Measurements from ENCODE around the gene CAMTA1.

The CAMTA1 gene

DNA sequence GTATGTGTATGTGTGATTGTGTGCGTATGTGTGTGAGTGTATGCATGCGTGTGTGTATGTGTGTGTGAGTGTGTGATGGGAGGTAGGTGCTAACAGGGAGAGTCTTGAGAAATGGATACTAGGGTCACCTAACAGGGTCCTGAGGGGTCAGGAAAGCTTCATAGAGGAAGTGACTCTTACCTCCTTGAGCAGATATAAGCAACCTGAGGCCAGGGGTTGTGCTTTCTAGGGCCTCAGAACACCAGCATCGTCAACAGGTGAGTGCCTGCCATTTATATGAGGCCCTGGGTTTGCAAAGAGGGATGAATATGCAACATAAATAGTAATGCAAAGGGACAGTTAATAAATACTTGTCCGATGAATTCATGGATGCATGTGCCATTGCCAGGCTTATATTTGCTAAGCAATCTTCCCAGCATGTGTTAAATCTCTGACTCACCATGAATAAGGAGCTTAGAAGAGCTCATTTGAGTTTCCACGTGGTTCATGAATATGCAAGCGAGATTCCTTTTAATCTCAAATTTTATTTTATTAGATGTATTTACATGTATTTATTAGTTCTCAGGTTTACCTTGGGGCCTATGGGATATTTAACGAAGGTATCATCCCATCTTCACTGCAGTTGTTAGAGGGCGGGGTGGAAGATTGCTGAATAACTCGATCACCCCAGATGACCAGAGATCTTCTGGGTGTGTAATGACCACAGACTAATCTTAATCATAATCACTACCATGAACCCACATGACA, 438.3 kb downstream of the CAMTA1 start:
- H3K27me3 ChIP-seq (ENCODE audit: control insufficient read depth, insufficient read depth, low read length) = no peaks in the 10 kb centered on the region
- no peaks in the 10 kb centered on the region for H3K9me3 ChIP-seq (ENCODE audit: control insufficient read depth, low read depth, low read length)
- H3K9ac ChIP-seq (ENCODE audit: low read length) = no peak overlapping the region
- no peak overlapping the region for H3K4me3 ChIP-seq (ENCODE audit: low read length)
- no peak overlapping the region for H3K27ac ChIP-seq (ENCODE audit: low read length)
- H3K36me3 ChIP-seq (ENCODE audit: control insufficient read depth, low read depth, low read length) = no peaks in the 10 kb centered on the region
- H3K4me1 ChIP-seq (ENCODE audit: control insufficient read depth, low read depth, low read length) = peaks cover 5% of the 10 kb centered on the region

- Histone ChIP-seq H3K4me1 (ENCODE audit: control insufficient read depth, low read depth, low read length) (peaks cover 5% of the 10 kb centered on the region), H3K27me3 (ENCODE audit: control insufficient read depth, insufficient read depth, low read length) (no peaks in the 10 kb centered on the region), H3K9me3 (ENCODE audit: control insufficient read depth, low read depth, low read length) (no peaks in the 10 kb centered on the region), H3K36me3 (ENCODE audit: control insufficient read depth, low read depth, low read length) (no peaks in the 10 kb centered on the region), H3K4me3 (ENCODE audit: low read length) (no peak overlapping the region), H3K27ac (ENCODE audit: low read length) (no peak overlapping the region), H3K9ac (ENCODE audit: low read length) (no peak overlapping the region)
Measured at GRCh38 chr1:7224081-7224534, 438.9 kb downstream of the CAMTA1 start.

GRCh38 chr1:7224644-7225043, 439.4 kb downstream of the CAMTA1 start:
- Histone ChIP-seq H3K27me3 (ENCODE audit: control insufficient read depth, insufficient read depth, low read length) (no peaks in the 10 kb centered on the region), H3K36me3 (ENCODE audit: control insufficient read depth, low read depth, low read length) (no peaks in the 10 kb centered on the region), H3K27ac (ENCODE audit: low read length) (no peak overlapping the region), H3K4me3 (ENCODE audit: low read length) (no peak overlapping the region), H3K4me1 (ENCODE audit: control insufficient read depth, low read depth, low read length) (peaks cover 5% of the 10 kb centered on the region), H3K9ac (ENCODE audit: low read length) (no peak overlapping the region), H3K9me3 (ENCODE audit: control insufficient read depth, low read depth, low read length) (no peaks in the 10 kb centered on the region)

DNA sequence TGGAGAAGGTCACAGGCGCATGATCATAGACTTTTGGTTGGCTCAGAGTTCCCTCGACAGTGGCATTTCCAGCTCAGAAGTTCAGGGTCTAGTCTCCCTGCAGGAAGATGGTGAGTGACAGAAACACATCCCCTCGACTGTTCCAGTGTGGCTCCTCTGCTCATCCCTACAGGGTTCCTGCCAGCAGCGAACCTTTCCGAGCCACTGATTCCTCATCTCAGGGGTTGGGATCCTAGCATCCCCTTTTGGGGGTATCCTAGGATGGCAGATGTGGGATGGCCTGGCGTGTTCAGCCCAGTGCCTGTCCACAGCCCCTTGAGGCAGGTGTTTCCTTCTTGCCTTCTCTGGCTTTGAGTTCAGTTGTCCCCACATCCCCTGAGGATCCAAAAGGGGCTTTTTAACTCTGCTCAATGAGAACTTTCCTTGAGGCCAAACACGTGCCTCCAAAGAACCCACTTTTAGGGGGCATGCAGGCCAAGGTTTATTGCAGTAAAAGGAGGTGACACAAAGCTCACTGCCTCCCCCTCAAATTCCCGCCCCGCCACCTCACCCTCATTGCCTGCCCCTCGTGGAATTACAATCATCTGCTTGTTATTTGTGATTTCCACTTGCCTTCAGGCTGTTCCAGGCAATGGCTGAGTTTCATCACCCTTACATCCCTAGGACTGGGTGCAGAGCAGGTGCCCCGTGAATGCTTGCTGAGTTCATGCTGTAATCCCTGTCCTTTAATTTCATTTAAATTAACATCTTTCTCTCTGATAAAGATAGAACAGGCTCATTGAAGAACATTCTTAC, 440.7 kb downstream of the CAMTA1 start:
- Histone ChIP-seq H3K4me1 (ENCODE audit: control insufficient read depth, low read depth, low read length) (no peaks in the 10 kb centered on the region), H3K27me3 (ENCODE audit: control insufficient read depth, insufficient read depth, low read length) (no peaks in the 10 kb centered on the region), H3K36me3 (ENCODE audit: control insufficient read depth, low read depth, low read length) (no peaks in the 10 kb centered on the region), H3K9ac (ENCODE audit: low read length) (no peak overlapping the region), H3K27ac (ENCODE audit: low read length) (no peak overlapping the region), H3K4me3 (ENCODE audit: low read length) (no peak overlapping the region), H3K9me3 (ENCODE audit: control insufficient read depth, low read depth, low read length) (no peaks in the 10 kb centered on the region)

GRCh38 chr1:7227654-7228053, 442.4 kb downstream of the CAMTA1 start:
- Histone ChIP-seq H3K4me3 (ENCODE audit: low read length) (no peak overlapping the region), H3K27me3 (ENCODE audit: control insufficient read depth, insufficient read depth, low read length) (no peaks in the 10 kb centered on the region), H3K36me3 (ENCODE audit: control insufficient read depth, low read depth, low read length) (no peaks in the 10 kb centered on the region), H3K9ac (ENCODE audit: low read length) (no peak overlapping the region), H3K4me1 (ENCODE audit: control insufficient read depth, low read depth, low read length) (no peaks in the 10 kb centered on the region), H3K9me3 (ENCODE audit: control insufficient read depth, low read depth, low read length) (no peaks in the 10 kb centered on the region), H3K27ac (ENCODE audit: low read length) (no peak overlapping the region)

DNA sequence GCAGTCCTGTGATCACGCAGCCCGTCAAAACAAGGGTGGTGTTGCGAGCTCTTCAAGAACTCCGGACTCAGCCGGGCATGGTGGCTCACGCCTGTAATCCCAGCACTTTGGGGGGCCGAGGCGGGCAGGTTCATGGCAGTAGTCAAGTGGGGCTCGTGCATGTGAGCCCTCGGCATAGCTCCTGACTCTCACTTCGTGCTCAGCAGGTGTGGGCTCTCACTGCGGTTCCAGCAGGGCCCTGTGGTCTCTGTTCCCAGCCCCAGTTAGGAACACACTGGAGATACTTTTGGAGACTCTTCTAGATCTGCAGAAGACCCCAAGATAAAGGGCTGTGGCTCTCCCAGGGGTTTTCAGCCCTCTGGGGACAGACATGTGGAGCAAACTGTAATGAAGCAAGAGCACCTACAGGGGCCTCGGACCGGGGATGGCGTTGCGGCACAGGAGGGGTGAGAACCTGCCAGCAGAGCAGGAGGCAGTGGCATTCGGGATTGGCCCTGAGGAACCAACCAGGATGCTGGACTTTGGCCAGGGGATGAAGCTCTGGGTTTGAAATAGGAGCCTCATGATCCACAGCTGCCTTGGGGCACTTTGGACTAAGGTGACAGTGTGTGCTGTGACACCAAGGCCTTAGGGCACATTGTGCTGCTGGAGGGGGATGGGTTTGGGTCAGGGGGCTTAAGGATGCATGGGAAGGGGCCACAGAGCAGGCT, 443.2 kb downstream of the CAMTA1 start:
- Histone ChIP-seq H3K4me3 (ENCODE audit: low read length) (no peak overlapping the region), H3K27ac (ENCODE audit: low read length) (no peak overlapping the region), H3K9ac (ENCODE audit: low read length) (no peak overlapping the region), H3K9me3 (ENCODE audit: control insufficient read depth, low read depth, low read length) (no peaks in the 10 kb centered on the region), H3K27me3 (ENCODE audit: control insufficient read depth, insufficient read depth, low read length) (no peaks in the 10 kb centered on the region), H3K4me1 (ENCODE audit: control insufficient read depth, low read depth, low read length) (no peaks in the 10 kb centered on the region), H3K36me3 (ENCODE audit: control insufficient read depth, low read depth, low read length) (no peaks in the 10 kb centered on the region)

GRCh38 chr1:7229186-7229585, 443.9 kb downstream of the CAMTA1 start:
- no peak overlapping the region for H3K27ac ChIP-seq (ENCODE audit: low read length)
- H3K4me3 ChIP-seq (ENCODE audit: low read length) = no peak overlapping the region
- H3K36me3 ChIP-seq (ENCODE audit: control insufficient read depth, low read depth, low read length) = no peaks in the 10 kb centered on the region
- no peak overlapping the region for H3K9ac ChIP-seq (ENCODE audit: low read length)
- H3K27me3 ChIP-seq (ENCODE audit: control insufficient read depth, insufficient read depth, low read length) = no peaks in the 10 kb centered on the region
- no peaks in the 10 kb centered on the region for H3K9me3 ChIP-seq (ENCODE audit: control insufficient read depth, low read depth, low read length)
- H3K4me1 ChIP-seq (ENCODE audit: control insufficient read depth, low read depth, low read length) = no peaks in the 10 kb centered on the region

DNA sequence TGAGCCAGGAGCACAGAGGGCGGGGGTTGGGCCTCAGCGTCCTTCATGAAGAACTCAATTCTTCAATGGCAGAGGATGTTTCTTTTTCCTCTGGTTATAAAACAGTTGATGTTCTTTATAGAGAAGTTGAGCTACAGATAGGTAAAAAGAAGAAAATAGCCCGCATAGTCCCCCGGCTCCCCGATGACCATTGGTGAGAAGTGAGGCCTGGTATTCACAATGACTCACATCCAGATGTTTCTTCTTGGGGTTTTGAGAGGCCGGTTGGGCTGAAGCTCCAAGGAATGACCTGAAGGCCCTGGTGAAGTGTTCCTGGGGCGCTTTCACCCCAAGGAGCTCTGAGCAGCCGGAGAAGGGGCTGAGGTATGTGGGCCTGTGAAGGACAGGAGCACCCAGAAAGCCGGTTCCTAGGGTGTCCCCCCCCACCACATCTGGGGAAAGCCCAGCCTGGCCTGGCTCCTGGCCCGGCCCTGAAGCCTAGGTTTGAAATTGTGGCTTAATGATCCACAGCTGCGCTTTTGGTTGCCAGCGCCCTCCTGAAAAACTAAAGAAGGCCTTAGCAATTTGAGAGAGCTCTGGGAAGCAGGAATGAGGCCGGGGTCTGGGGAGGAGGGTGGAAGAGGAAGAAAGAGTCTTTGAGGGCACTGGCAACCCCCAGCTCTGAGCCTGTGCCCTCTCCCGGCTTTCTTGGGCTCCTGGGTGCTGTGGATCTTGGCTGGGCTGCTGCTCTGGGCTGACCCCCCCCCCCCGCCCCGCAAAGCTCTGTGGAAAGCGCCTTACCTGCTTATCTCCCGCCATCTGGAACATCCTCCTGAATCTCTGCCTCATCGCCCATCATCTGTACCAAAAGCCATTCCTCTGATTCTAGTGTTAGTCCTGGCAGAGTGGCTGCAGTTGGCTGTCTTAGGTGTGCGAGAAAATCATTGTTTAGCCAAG, 444.7 kb downstream of the CAMTA1 start:
- no peaks in the 10 kb centered on the region for H3K4me1 ChIP-seq (ENCODE audit: control insufficient read depth, low read depth, low read length)
- H3K9me3 ChIP-seq (ENCODE audit: control insufficient read depth, low read depth, low read length) = no peaks in the 10 kb centered on the region
- H3K4me3 ChIP-seq (ENCODE audit: low read length) = no peak overlapping the region
- H3K27ac ChIP-seq (ENCODE audit: low read length) = no peak overlapping the region
- H3K36me3 ChIP-seq (ENCODE audit: control insufficient read depth, low read depth, low read length) = no peaks in the 10 kb centered on the region
- no peak overlapping the region for H3K9ac ChIP-seq (ENCODE audit: low read length)
- H3K27me3 ChIP-seq (ENCODE audit: control insufficient read depth, insufficient read depth, low read length) = no peaks in the 10 kb centered on the region

DNA sequence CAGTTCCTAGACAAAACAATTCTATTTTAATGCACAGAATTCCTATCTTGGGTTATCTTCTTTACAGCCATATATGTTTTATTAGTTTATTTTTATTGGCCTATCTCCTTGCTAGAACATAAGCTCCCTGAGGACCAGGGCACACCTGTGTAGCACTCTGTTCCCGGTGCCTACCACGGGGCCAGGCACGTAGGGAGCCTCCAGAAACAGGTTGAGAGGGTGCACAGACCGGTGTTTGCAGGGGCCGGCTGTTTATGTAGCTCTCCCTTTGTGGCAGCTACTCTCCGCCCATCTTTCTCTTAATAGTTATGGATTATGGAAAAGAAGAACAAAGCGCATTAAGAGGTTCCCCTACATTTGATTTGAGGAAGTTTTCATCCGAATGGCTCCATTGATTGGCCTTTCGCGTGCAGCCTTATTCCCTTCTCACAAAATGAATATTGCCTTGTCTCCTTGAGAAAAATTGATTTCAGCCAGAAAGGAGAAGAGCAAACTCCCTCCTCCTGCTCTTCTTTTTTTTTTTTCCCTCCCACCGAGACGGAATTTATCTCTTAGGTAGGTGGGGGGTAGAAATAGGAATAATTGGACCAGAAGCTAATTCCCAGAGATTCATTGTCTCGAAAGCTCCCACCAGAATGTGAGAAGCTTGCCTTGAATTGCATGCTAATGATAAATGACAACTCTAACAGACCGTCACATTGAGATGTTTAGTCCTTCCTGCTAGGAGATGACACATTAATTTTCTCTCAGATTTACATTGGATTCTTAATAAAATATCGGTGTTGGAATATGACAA, 447.4 kb downstream of the CAMTA1 start:
- Histone ChIP-seq H3K9ac (ENCODE audit: low read length) (no peak overlapping the region), H3K4me3 (ENCODE audit: low read length) (no peak overlapping the region), H3K27me3 (ENCODE audit: control insufficient read depth, insufficient read depth, low read length) (no peaks in the 10 kb centered on the region), H3K27ac (ENCODE audit: low read length) (no peak overlapping the region), H3K36me3 (ENCODE audit: control insufficient read depth, low read depth, low read length) (no peaks in the 10 kb centered on the region), H3K4me1 (ENCODE audit: control insufficient read depth, low read depth, low read length) (no peaks in the 10 kb centered on the region), H3K9me3 (ENCODE audit: control insufficient read depth, low read depth, low read length) (no peaks in the 10 kb centered on the region)

- Histone ChIP-seq H3K9me3 (ENCODE audit: control insufficient read depth, low read depth, low read length) (no peaks in the 10 kb centered on the region), H3K9ac (ENCODE audit: low read length) (no peak overlapping the region), H3K4me1 (ENCODE audit: control insufficient read depth, low read depth, low read length) (no peaks in the 10 kb centered on the region), H3K4me3 (ENCODE audit: low read length) (no peak overlapping the region), H3K27ac (ENCODE audit: low read length) (no peak overlapping the region), H3K36me3 (ENCODE audit: control insufficient read depth, low read depth, low read length) (no peaks in the 10 kb centered on the region), H3K27me3 (ENCODE audit: control insufficient read depth, insufficient read depth, low read length) (no peaks in the 10 kb centered on the region)
Measured at GRCh38 chr1:7233237-7233540, 447.9 kb downstream of the CAMTA1 start.
